GM10266 (cell line): ENCODE results near the gene FAM3B.

Experiments
- DNase-seq: peaks from one replicate; pipeline ENCODE4 v3.0.0; 2012; ENCODE audit errors: extremely low spot score
- TF ChIP-seq, protein P1 (sequence below): IDR thresholded peaks from 2 replicates; pipeline ENCODE4 v1.5.1; 2012; ENCODE audit warnings: mild to moderate bottlenecking, low read depth; ENCODE audit not compliant: control insufficient read depth, insufficient read depth; ENCODE audit errors: missing control alignments

Gene FAM3B

DNA sequence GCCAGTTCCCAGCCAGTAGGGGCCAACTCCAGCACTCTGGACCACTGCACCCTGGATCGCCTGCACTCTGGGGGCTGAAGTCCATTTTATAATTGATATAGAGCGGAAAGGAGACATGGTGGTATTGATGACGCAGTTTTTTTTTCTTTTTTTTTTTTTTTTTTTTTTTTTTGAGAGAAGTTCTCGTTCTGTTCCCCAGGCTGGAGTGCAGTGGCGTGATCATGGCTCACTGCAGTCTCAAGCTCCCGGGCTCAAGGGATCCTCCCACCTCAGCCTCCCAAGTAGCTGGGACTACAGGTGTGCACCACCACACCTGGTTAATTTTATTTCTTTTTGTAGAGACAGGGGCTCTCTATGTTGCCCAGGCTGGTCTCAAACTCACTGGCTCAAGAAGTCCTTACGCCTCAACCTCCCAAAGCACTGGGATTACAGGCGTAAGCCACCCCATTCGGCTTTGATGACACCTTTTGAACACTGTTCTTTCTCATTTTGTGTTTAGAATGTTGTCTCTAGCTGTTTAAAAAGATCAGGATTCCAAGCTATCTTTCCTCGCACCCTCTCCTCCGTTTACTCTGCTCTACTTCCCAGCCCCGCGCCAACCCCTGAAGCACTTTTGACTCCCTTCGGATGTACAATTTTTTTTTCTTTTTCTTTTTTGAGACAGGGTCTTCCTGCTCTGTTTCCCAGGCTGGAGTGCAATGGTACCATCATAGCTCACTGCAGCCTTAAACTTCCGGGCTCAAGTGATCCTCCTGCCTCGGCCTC is 46.2 kb downstream of the FAM3B start:
- TF ChIP-seq, protein P1, sequence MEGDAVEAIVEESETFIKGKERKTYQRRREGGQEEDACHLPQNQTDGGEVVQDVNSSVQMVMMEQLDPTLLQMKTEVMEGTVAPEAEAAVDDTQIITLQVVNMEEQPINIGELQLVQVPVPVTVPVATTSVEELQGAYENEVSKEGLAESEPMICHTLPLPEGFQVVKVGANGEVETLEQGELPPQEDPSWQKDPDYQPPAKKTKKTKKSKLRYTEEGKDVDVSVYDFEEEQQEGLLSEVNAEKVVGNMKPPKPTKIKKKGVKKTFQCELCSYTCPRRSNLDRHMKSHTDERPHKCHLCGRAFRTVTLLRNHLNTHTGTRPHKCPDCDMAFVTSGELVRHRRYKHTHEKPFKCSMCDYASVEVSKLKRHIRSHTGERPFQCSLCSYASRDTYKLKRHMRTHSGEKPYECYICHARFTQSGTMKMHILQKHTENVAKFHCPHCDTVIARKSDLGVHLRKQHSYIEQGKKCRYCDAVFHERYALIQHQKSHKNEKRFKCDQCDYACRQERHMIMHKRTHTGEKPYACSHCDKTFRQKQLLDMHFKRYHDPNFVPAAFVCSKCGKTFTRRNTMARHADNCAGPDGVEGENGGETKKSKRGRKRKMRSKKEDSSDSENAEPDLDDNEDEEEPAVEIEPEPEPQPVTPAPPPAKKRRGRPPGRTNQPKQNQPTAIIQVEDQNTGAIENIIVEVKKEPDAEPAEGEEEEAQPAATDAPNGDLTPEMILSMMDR: no peak
- no peak for DNase-seq

DNA sequence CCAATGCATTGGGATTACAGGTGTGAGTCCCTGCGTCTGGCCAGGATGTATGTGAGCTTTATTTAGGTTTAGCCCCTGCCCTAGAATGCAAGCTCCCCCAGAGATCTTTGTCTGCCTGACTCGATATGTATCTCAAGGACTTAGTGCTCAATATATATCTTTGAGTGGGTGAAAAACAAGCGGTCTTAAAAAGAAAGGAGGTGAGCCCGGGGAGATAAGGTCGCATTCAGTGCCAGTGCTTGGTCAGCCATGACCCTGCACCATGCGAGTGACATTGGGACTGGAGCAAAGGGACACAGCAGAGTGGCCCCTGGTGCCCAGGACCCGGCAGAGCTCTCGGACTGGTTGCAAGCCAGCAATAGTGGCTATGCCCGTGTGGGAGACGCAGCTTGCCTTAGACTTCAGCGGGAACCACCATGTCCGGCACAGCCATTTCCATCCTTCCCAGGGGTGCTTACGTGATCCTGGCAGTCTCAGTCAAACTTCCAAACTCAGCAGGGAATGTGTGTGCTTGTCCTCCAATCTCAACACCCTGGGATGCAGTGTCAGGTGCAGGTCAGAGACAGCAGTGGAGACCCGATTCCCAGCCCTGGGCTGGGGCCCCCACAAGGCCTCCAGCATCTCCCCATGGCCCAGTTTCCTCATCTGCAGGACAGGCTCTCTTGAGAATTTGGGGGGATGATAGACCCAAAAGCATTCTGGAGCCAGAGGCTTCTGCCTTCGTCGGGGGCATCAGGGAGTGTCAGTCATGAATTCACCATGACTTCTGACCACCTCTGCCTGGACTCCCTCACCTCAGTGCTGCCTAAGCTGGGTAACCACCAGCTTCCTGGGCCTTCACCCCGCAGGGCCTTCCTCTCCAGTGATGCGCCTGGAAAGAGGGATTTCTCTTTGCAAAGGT is 47.0 kb downstream of the FAM3B start:
- no peak for DNase-seq
- TF ChIP-seq, protein P1: no peak

DNA sequence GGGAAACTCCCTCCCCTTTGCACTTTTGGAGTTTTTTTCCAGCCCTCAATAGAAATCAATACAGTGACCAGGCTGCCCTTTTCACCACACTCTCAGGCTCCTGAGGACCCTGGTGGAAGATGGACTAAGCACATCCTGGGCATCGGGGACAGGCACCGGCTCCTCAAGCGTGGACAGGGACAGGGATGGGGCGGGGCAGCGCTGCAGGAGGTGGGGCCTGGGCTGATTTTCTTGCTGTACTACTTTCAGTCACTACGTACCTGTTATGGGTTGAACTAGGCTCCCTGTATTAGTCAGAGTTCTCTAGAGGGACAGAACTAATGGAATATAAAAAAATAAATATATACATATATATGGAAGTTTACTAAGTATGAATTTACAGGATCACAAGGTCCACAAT is 47.7 kb downstream of the FAM3B start:
- TF ChIP-seq, protein P1: no peak

DNA sequence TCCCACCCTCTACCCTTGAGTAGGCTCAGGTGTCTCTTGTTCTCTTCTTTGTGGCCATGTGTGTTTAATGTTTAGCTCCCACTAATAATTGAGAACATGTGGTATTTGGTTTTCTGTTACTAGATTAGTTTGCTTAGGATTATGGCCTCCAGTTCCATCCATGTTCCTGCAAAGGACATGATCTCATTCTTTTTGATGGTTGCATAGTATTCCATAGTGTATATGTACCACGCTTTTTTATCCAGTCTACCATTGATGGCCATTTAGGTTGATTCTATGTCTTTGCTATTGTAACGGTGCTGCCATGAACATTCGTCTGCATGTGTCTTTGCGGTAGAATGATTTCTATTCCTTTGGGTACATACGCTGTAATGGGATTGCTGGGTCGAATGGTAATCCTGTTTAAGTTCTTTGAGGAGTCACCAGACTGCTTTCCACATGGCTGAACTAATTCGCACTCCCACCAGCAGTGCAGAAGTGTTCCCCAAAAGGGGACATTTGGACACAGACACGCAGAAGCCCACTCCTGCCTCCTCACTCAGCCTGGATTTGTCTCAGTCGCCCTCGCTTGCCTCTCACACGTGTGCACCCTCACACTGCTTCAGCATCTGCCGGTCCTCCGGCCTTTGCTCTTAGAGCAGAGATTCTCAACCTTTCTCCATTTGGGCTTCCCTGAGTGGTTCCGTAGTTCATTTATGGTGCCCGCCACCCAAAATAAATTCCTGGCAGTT is 48.9 kb downstream of the FAM3B start:
- no peak for DNase-seq

More for the DNA sequence above, 47.7 kb downstream of the FAM3B start:
- no peak for DNase-seq

DNA sequence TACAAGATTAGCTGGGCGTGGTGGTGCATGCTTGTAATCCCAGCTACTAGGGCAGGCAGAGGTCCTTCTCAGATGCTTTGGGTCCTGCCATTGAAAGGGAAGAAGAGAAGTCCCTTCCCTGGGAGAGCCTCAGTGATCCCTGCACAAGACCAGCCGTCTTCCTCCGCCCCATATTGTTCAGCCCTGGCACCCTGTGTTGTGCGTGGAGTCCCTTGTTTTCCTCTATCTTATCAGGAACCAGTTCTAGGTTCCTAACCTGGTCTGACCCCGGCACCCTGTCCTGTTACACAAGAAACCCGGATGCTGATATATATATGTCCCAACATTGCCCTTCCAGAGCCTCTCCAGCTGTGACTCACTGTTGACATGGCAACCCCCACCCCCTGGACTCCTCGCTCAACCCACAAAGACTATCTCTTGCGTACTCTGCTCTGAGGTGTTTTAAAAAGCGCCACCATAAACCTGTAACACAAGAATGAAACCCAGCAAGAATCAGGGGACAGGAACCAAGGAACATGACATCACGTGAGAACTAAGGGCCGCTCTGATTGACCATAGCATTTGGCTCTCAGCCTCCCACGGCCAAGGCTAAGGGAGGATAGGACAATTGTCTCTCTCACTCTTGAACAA is 50.0 kb downstream of the FAM3B start:
- peak; percentile 59 for DNase-seq
- TF ChIP-seq, protein P1: no peak

More for the DNA sequence above, 48.9 kb downstream of the FAM3B start:
- TF ChIP-seq, protein P1: no peak

DNA sequence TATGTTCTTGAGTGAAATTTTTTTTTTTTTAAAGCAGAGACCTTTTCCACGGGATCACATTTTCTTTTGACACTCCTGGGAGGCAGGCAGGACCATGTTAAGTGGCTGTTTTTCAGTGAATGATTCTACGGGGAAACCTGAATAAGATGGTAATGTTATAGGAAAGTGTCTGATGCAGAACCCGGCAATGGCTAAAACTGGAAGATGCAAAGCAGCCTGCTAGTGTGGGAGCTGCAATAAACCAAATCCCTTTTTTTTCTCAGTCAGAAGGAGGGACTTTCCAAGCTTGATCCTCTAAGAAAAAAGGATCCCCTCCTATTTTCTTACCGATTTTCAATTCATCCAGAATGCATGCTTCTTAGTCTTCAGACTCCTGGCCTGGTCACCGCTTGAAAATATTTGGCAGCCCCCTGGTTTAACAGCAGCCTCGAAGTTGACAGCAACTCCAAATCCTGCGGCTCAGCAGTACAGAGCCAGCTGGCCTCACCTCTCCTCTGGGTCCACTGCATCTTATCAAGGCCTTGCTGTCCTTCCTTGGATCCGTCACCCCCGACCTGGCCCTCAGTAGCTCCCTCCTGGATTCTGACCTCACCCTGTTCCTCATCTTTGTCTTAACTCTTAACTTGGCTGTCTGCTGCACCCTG is 50.8 kb downstream of the FAM3B start:
- DNase-seq: no peak
- TF ChIP-seq, protein P1: no peak
